Islet of Langerhans (tissue), 1 donor: Measurements from ENCODE around the gene LYL1.

Source experiments
- FAIRE-seq: peaks from one replicate; lab custom pipeline; 2011; peaks lifted over from hg19 to GRCh38; lab: Jason Lieb, UNC

Gene LYL1

DNA sequence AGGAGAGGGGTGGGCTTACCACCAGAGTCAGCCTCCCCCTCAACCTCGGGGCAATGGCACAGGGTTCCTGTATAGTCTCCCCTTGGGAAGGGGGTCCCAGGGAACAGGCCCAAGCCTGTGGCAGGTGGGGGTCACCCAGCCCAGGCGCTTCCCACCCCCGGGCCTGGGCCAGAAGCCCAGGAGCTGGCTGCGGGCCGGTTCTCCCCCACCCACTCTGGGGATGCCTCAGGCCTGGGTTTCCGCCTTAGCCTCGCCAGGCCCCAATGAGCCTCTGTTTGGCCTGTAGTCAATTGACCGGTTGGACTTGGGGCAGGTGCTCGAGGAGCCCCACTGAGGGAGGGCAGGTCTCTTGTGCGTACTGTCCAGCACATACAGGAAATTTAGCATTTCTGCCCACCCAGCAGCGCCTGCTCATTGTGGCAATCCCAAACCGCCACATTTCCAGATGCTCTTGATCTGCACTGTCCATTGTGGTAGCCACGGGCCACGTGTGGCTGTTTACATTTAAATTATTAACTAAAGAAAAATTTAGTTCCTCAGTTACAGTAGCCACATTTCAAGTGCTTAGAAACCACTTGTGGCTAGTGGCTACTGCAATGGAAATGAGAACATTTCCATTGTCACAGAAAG lies 9.9 kb downstream of the LYL1 start:
- FAIRE-seq, result no peak

DNA sequence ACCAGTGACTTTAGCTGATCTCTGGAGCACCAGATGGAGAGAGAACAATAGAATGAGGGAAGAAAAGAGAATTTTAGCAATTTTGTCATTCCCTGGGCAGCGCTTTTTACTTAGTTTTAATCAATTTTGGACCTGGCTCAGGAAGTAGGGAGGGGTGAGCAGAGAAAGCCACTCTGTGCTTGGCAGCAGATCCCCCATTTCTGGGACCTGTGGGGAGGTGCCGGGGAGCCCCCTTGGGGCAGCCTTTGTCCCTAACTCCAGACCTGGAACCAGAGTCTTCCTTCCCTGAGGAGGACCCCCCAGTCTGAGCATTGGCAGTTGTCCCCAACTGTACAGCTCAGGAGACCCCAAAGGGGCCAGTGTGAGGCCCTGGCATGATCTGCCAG lies 10.5 kb downstream of the LYL1 start:
- FAIRE-seq, result no peak

DNA sequence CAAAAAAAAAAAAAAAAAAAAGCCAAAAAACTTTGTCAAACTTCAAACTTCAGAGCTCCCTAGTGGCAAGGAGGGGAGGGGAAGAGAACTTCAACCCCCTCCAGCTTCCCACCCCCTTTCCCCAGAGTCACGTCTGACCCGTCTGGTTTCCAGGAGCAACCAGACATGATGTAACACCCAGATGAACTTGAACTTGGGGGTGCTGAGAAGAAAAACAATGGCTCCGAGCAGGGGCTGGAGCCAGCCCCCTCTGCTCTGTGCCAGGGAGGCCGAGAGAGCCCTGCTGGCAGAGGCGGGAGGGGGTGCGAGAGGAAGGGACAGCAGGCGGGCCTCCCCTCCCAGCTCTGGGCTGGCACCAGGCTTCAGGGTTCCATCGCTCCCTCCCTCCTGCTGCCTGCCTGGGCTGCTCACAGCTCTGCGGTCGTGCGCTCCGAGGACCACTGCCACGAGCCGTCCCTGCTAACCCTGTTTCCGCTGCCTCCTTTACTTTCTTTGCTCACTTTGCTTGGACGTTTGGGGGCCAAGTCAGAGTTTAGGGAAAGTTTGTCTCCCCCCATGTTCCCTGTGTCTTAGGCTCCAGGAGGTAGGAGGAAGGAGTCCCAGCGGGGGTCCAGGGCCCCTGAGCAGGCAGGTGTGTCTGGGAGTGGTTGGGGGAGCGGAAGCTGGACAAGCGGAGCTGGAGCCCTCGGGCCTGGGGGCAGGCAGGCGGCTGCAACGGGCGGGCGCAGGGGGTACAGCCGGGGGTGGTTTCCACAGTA lies 11.1 kb downstream of the LYL1 start:
- FAIRE-seq, result no peak

DNA sequence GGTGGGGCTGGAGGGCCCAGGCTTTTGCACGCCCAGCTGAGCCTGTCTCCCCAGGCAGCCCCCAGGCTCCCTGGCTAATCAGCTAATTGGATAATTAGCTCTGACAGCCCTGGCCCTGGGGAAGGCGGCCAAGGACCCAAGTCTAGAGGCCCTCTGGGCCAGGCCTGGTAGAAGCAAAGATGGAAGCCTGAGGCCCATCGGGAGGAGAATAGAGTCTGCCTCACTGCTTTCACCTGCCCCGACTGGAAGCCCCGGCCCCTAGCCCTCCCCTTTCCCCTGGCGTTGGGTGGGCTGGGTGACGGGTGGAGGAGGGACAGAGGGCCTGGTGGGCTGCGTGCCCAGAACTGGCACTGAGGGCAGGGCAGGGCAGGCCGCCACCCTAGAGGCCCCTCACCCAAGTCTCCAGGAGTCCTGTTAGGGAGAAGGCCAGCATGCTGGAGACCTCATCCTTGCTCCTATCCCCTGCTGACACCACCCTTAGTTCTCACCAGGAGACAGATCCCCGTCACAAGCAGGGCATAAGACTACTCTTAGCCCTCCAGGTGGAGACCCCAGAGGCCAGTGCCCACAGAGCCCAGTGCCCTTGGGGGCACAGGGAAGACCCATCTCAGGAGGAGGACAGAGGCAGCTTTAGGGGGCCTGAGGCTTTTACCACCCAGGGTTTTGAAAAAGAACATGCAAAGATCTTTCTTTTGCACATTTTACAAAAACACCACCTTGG lies 12.0 kb downstream of the LYL1 start:
- no peak for FAIRE-seq

DNA sequence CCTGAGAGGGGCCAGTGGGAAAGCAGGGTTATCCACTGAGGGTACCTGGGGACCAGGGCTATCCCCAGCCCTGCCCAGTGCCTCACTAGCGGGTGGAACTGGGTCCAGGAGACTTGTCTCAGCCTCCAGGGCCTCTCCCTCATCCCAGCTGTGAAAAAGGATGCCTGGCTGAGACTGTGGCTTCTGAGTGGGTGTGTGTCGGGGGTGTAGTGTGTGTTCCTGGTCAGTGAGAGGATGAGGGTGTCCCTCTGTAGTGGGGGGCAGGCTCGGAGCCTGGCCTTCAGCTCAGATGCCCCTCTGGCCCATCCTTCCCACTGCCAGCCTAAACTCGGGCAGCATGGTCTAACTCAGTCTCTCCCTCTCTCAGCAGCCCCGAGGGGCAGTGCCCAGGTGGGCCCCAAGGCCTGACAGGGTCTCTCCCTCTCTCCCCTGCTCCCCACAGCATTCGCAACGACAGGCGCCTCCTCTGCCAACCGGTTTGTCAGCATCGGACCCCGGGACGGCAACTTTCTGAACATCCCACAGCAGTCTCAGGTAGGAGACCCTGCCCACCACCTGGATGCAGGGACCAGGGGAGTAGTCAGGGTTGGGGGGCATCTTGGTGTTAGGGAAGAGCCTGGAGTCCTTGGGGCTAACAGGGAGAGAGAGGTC lies 12.7 kb downstream of the LYL1 start:
- no peak for FAIRE-seq

DNA sequence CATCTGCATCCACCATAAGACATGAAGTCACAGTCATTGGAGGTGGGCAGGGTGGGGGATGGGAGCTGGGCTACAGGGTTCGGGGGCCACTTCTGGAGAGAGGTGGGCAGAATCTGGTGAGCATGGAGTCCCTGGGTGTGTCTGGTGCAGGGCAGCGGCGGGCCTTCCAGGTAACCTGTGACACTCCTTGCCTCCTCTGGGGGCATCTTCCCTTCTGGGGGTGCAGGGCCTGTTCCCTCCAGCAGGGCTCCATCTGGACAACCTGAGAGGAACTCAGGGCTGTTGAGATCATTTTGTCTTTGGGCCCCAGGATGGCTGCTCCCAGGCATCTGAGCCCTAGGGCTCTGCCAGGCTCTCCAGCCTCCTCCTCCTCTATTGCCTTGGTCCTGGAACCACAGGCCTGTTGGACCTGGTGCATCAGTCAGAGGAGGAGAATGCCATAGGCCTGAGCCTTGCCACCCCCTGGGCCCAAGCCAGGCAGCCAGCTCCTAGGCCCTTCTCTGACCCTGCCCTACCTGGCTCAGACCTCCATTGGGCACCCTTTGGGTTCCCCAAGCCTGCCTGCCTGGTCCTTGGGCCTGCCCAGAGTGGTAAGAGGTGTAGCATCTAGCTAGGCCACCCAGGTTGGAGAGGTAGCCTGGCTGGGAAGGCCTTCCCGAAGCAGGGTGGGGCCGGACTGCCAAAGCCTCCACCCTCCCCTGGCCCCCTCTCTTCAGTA lies 13.4 kb downstream of the LYL1 start:
- no peak for FAIRE-seq

DNA sequence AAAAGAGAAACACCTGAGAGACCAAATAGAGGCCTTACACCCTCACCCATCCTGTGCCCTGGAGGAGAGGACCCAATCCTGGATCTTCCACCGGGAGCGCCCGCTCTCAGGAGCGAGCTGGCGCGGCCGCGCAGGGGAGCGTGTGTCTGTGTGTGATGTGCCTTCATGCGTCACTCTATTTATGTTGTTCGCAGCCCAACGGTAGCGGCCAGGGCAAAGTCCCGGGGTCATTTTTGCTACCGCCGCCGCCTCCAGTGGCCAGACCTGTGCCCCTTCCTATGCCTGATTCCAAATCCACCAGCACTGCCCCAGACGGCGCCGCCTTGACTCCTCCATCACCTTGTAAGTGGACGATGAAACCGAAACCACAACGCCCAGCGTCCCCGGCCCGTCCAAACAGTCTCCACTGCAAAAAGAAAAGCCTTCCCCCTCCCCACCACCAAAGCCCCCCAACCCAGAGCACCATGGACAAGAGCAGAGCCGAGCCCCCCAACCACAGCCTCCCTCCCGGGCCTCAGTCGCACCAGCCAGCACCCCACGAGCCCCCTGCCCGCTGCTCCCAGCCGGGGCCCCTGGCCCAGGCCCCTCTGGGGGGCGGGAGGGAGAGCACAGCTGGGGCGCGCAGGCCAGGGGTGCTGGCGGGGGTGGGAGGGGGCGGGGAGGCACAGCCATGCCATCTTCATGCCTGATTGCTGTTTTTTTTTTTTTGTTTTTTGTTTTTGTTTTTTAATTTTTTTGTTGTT lies 14.7 kb downstream of the LYL1 start:
- no peak for FAIRE-seq

DNA sequence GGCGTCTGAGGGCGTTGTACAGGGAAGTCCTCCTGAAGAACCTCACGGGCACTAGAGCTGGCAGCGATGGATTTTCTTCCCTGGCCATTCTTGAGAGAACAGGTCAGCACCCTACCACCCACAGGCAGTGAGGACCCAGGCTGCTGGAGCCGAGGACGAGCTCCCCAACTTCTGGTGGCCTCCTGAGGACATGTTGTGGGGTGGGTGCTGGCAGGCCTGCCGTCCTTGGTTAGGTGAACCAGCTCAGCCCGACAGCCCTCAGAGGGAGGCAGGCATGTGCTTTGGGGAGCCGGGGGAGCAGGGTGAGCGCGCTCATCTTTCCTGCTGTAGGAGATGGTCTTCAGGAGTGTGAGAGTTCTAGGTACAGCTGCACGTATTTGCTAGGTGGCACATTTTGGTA lies 15.4 kb downstream of the LYL1 start:
- FAIRE-seq, result no peak

DNA sequence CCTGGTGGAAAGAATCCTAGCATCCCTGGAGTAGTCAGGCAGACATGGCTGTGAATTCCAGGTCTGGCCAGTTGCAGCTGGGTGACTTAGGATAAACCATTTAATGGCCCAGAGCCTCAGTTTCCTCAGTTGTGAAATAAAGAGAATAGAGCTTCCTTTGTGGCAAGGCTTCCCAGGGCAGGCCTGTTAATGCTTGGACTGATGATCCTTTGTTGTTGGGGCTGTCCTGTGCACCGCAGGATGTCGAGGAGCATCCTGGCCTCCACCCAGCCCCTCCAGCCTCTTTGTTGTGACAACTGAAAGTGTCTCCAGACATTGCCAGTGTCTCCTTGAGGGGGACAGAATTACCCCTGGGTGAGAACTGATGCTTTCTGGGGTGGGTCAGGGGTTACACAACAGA lies 16.3 kb downstream of the LYL1 start:
- no peak for FAIRE-seq

DNA sequence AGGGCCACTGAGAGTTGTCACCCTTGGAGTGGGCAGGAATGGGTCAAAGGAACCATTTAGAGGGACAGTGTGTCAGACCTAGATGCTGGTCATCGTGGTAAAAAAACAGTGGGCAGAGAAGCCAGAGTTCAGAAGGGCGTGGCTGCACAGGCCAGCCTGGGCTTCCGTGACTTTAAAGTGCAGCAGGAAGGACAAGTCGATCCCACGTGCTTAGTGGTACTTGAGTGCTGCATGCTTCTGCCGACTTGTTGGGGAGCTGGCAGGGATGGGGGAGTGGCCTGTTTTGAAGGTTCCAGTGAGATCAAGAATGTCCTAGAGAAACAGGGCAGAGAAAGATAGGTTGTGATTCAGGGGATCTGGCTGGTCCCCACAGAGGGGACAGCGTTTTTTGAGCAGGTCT lies 17.0 kb downstream of the LYL1 start:
- FAIRE-seq, result no peak

DNA sequence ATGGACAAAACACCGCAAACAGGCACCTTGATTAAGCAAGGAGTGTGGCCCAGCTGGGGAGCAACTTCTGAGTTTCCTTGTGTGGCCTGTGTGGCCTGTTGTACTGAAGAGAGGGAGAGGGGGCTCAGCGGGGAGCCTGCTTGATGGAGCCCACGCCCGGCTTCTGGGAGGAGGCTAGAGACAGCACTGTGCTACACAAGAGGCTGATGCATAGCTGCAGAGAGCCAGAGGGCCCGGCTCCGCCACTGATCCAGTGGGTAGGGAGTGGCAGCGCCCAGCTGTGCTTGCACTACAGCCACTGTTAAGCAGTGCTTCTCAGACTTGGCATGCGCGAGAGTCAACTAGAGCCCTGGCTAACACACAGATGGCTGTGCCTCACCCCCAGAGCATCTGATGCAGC lies 19.0 kb downstream of the LYL1 start:
- FAIRE-seq, result no peak

DNA sequence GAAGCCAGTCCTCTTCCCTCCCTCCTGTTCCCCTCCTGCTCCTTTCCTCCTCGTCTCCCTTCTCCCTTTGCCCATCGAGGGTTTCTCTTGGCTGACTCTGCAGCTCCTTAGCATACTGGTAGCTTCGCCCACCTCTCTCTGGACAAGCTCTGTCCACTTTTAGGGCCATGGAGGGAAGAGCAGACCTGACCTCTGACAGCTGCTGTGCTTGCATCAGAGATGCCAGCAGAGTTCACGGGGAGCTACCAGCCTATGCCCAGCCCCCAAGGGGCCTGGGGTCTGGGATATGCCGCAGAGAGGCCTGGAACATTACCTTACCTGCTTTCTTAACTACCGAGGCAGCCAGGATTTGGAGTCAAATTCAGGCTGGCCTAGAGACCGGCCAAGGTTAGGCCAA lies 19.7 kb downstream of the LYL1 start:
- FAIRE-seq, result no peak

DNA sequence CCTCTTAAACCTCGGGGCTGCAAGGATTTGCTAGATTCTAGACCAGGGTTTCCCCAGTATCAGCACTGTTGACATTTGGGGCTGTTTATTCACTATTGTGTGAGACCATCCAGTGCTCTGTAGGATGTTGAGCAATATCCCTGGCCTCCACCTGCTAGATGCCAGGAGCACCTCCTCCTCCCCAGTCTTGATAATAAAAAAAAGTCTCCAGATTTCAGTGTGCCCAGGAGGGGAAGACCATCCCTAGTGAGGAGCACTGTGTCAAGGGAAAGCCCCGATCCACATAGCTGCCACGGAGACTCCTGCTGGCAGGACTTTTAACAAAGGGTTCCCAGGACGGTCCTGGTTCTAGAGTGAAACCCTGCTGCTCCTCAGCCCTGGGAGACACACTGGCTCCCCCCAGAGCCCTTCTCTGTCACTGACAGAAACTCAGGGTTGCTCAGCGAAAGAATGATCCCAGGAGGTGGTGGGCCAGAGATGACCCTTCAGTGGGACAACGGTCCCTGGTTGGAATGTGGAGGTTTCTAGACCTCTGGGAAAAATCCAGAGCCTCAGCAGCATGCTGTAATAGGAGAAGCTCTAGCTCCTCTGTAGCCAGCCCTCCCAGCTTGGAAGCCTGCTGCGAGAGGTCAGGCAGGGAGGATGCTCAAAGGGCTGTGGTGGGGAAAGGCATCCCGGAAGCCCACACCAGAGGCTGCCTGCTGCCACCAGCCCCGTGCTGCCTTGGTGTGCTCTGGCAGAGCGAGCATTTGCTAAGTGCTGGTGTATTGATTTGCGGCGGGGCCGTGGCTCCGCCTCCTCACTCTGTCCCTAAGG lies 20.3 kb downstream of the LYL1 start:
- no peak for FAIRE-seq

DNA sequence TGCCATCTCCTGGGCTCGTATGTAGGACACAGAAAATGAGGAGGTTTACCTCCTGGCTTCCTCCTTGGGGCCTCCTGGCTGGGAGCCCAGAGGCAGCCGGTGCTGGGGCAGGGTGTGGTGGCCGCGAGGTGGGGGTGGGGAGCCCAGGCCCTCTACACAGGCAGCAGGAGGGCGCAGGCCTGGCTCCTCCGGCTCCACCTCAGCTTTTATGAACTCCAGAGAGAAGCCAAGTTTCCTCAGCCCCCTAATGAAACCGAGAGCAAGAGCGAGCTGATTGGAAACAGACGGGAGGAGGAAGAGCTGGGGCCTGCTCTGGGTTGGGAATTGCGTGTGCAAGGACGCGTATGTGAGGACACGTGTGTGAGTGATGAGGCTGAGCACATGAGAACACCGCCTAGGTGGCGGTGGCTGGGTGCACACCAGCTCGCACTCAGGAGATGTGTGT lies 23.1 kb downstream of the LYL1 start:
- FAIRE-seq, result no peak

DNA sequence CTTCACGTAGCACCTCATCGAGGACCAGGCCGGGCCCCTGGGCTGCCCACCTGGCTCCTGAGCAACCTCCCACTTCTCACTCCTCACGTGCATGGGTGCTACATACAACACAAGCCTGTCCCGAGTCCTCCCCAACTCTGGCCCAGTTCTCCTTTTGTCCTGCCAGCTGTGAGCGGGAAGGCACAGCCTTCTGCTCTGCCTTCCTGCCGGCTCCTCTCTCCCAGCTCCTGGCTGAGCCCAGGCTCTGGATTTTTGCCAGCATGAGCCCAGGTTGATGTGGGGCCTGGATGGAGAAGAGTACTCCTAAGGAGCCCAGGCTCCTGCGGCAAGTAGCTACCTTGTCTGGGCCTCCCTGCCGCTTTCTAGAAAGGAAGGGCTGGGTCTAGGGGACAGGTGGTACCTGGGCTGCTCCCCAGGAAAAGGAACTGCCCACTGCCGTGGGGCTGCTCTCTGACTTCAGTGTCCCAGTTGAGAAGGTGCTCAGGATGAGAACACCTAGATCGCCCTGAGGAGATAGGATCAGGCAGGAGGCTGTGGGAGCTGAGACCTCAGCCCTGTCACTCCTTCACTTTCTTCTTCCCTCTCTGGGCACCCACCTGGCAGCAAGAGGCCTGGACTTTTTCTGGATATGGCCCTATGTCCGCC lies 23.6 kb downstream of the LYL1 start:
- no peak for FAIRE-seq

DNA sequence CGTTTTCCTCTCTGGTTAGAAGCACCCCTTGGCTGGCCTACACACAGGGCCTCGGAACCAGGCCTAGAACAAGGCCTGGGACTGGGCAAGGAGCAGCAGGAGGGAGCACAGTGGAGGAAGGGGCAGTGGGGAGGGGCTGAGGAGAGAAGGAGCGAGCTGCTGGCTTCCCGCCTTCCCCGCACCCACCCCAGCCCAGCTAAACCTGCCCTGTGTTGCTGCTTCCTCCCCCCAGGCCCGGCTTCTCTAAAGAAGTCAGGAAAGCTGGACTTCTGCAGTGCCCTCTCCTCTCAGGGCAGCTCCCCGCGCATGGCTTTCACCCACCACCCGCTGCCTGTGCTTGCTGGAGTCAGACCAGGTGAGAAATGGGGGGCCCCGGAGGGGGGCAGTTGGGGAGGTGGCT lies 24.3 kb downstream of the LYL1 start:
- no peak for FAIRE-seq

DNA sequence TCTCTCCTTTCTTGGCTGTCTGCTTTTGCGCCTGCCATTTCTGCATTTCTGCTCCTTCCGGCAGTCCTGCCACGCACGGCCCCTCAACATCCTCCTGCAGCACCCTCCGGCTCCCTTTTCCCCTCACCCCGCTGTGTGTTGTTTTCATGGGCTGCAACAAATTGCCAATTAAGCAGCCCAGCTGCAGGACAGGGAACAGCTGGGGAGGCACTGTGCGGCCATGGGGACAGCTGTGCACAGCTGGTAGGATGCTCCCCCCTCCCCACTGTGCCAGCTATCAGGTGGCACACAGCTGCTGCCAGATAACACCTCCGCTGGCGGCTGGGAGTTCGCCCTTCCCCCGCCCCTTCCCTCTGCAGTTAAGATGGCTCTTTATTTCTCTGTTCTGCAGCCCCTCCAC lies 25.4 kb downstream of the LYL1 start:
- FAIRE-seq, result no peak

DNA sequence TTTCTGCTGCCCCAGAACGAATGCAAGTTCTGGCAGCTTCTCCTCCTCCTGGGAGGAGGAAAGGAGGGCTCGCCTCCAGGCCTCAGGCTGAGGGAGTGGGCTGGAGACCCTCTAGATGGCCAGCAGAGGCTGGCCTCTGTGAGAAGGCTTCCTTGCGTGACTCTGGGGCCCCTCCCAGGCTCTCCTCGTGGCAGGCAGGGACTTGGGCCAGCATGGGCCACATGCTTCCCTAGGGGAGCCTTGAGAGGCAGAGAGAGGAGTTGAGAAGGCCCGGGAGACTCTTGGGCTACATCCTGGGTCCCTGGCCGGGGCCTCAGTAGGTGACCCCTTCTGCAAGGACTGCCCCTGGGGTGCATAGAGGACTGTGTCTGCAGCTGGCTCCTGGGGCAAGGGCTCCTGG lies 25.9 kb downstream of the LYL1 start:
- FAIRE-seq, result no peak

DNA sequence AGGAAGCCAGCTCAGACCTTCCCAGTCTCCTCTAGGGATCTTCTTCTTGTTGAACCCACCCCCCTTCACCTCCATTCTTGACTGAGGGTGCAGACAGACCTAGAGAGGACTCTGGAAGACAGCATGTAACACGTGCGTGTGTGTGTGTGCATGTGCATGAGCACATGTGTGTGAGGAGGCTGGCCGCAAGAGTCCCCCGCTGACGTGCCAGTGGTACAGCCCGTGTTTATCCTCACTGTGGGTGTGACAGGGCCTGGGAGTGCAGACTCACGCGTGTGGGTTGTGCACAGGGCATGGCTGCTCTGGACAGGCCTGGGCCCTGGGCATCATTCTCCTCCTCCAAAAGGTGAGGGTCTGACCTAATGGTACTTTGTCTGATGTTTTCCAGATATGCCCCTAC lies 26.3 kb downstream of the LYL1 start:
- no peak for FAIRE-seq

DNA sequence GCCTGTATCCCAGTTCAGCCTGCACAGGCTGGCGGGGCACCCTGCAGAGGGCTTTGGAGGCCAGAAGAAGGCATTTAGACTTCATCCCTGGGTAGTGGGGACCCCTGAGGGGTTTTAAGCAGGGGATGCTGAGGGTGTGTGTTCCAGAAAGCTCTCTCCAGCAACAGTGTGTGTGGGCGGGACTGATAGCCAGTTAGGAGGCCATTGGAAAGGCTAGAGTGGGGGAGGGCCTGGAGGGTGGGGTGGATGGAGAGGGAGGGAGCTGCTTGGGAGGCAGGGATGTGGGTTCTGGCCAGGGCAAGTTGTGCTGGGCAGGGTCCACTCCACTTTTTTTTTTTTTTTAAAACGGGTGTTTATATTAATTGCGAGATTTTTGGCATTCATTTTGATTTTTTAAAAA lies 28.3 kb downstream of the LYL1 start:
- FAIRE-seq, result no peak
